PFSK-1 (cell line): Measurements from ENCODE around the gene MAML2.

ENCODE experiments used
- POLR2AphosphoS5 ChIP-seq: IDR thresholded peaks from 2 replicates; pipeline ENCODE4 v1.6.1; 2012; ENCODE audit warnings: low read depth, mild to moderate bottlenecking, control low read depth, low read length, moderate library complexity
- REST ChIP-seq, 2 experiments: IDR thresholded peaks; 2 replicates each; pipeline versions ENCODE4 v1.6.1 to v1.8.0; 2011 to 2012; ENCODE audit warnings: low read depth in 2 of 2, low read length in 2 of 2, control low read depth in 1 of 2, inconsistent platforms in 1 of 2, mild to moderate bottlenecking in 1 of 2, moderate library complexity in 1 of 2; ENCODE audit not compliant: insufficient read depth in 1 of 2
- TAF1 ChIP-seq: IDR thresholded peaks from 2 replicates; pipeline ENCODE4 v1.6.1; 2012; ENCODE audit warnings: low read length, control low read depth, borderline replicate concordance; ENCODE audit not compliant: insufficient read depth

DNA sequence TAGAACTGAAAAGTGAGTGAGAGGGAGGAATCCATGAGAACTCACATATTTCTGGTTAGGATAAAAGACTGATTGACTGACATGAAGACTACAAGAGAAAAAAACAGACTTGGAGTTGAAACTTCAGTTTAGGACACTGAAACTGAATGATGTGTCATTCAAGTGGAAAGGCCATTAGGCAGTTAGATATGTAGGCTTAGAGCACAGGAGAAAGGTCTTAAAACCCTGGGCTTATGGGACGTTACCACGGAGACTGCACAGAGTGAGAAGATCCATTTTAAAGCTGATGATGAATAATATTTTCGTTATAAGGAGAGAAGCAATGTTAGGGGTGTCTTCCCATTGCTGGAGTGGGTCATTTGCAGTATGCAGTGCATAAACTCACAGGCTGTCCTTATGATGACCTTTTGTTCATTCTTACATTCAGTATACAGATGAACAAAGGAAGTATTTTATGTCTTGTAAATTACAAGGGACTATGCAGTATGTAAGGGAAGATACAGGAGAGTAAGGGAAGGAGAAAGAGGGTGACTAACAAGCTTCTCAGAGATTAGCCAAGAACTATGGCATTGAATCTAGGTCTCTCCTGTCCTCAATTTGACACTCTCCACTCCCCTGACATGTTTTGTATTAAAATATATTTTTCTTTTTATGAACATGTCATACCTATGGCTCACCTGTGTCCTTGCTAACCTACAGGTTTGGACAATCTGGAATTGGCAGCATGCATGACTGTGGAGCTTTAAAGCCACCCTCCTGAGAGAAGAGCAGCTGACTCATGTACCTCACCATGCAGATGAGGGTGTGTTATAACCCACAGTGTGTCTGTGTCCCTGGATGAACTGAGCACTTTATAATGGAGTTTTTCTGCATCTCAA, 63.7 kb downstream of the MAML2 start:
- no peak for TF ChIP-seq POLR2AphosphoS5
- no peak for TF ChIP-seq REST (IDR thresholded peaks at IDR 0.05; ENCODE audit: insufficient read depth in 1 of 2, low read depth in 2 of 2, low read length in 2 of 2)
- TF ChIP-seq TAF1, result no peak
